Endothelial cell of umbilical vein (primary cell): Measurements from ENCODE around the gene COL1A2. TPM values are rescaled to one million over a fixed set of nuclear protein-coding genes. Genes with fewer than 3 reads are reported as not detected.

Experiments used
- BruUV-seq: library from RNA; stranded (reverse); fragments of 400-500 nt; replicated peaks from 2 replicates; lab custom pipeline; 2021; lab: Mats Ljungman, UMichigan
- CTCF ChIA-PET: fragments of 300-600, 350-600 bp; sonication (Branson Sonifier 250); formaldehyde crosslinking; loops from one replicate; lab custom pipeline; 2021; ENCODE audit warnings: antibody characterized with exemption, inconsistent platforms; lab: Charles Lee
- POLR2A ChIA-PET: fragments of 300-600, 350-600 bp; sonication (Branson Sonifier 250); formaldehyde crosslinking; loops from one replicate; lab custom pipeline; 2021; ENCODE audit warnings: antibody characterized with exemption, inconsistent platforms; lab: Charles Lee
- DNase-seq: peaks from one replicate; pipeline ENCODE4 v3.0.0-alpha.2; 2011; ENCODE audit warnings: low read depth, low spot score
- FAIRE-seq: peaks from 2 replicates; lab custom pipeline; 2011; peaks lifted over from hg19 to GRCh38; lab: Jason Lieb, UNC
- H2AFZ ChIP-seq: 2 replicates; pipeline ENCODE4 v1.6.0; 2012; ENCODE audit warnings: low read depth, low read length, control low read depth, inconsistent platforms
- H3K27ac ChIP-seq: 2 replicates; pipeline ENCODE4 v1.5.1; 2011; ENCODE audit warnings: low read depth, mild to moderate bottlenecking, control low read depth, low read length, moderate library complexity; ENCODE audit not compliant: insufficient read depth
- H3K27me3 ChIP-seq, 2 experiments: 2 replicates each; pipeline versions ENCODE4 v1.6.0 to v1.6.1; 2011; ENCODE audit warnings: low read length in 2 of 2, mixed read lengths in 1 of 2; ENCODE audit not compliant: control insufficient read depth in 2 of 2, insufficient read depth in 2 of 2
- H3K36me3 ChIP-seq, 2 experiments: 2 replicates in 1 of 2; 3 replicates in 1 of 2; pipeline ENCODE4 v1.5.1; 2011; ENCODE audit warnings: low read length in 2 of 2, mild to moderate bottlenecking in 1 of 2, moderate library complexity in 1 of 2; ENCODE audit not compliant: control insufficient read depth in 2 of 2, insufficient read depth in 2 of 2; ENCODE audit errors: extremely low read depth in 1 of 2
- H3K4me1 ChIP-seq: 3 replicates; pipeline ENCODE4 v1.5.1; 2011; ENCODE audit warnings: mild to moderate bottlenecking, low read length; ENCODE audit not compliant: control insufficient read depth, insufficient read depth; ENCODE audit errors: extremely low read depth
- H3K4me2 ChIP-seq: 2 replicates; pipeline ENCODE4 v1.6.1; 2011; ENCODE audit warnings: low read length, control low read depth, mixed read lengths; ENCODE audit not compliant: insufficient read depth
- H3K4me3 ChIP-seq, 3 experiments: fragments of 200-600 bp in 1 of 3; sonication (generic), shearing (Covaris generic) in 1 of 3; replicated peaks in 1 of 3; 2 replicates each; pipeline ENCODE4 v1.5.1; 2011 to 2016; ENCODE audit warnings: control low read depth in 3 of 3, low read length in 3 of 3, mild to moderate bottlenecking in 2 of 3, inconsistent platforms in 1 of 3, low read depth in 1 of 3, moderate library complexity in 1 of 3; ENCODE audit not compliant: insufficient read depth in 1 of 3
- H3K79me2 ChIP-seq: 2 replicates; pipeline ENCODE4 v1.6.0; 2012; ENCODE audit warnings: low read length, inconsistent platforms; ENCODE audit not compliant: control insufficient read depth, insufficient read depth
- H3K9ac ChIP-seq: replicated peaks from 2 replicates; pipeline ENCODE3; 2011; ENCODE audit warnings: low read length, control low read depth; ENCODE audit not compliant: insufficient read depth; ENCODE audit errors: extremely low read depth
- H3K9me1 ChIP-seq: replicated peaks from 3 replicates; pipeline ENCODE4 v1.6.0; 2011; ENCODE audit warnings: mild to moderate bottlenecking, low read length; ENCODE audit not compliant: control insufficient read depth, insufficient read depth; ENCODE audit errors: extremely low read depth
- H3K9me3 ChIP-seq: replicated peaks from 2 replicates; pipeline ENCODE4 v1.5.1; 2012; ENCODE audit warnings: low read length, inconsistent platforms; ENCODE audit not compliant: control insufficient read depth, insufficient read depth
- H4K20me1 ChIP-seq: replicated peaks from 2 replicates; pipeline ENCODE3; 2011; ENCODE audit warnings: mild to moderate bottlenecking, low read length; ENCODE audit not compliant: control insufficient read depth, insufficient read depth; ENCODE audit errors: extremely low read depth
- CTCF ChIP-seq, 2 donors: IDR thresholded peaks; 1 replicate in 1 of 2; 2 replicates in 1 of 2; pipeline ENCODE4 v1.5.1; 2011; ENCODE audit warnings: low read length in 2 of 2, mild to moderate bottlenecking in 2 of 2, moderate library complexity in 2 of 2, control low read depth in 1 of 2, inconsistent platforms in 1 of 2, low read depth in 1 of 2; ENCODE audit not compliant: insufficient read depth in 1 of 2; ENCODE audit errors: extremely low read depth in 1 of 2
- EZH2 ChIP-seq: IDR thresholded peaks from 2 replicates; pipeline ENCODE4 v1.6.1; 2012; ENCODE audit warnings: borderline replicate concordance, low read depth, mild to moderate bottlenecking, moderate library complexity, low read length, inconsistent platforms; ENCODE audit not compliant: severe bottlenecking
- FOS ChIP-seq: IDR thresholded peaks from 2 replicates; pipeline ENCODE4 v1.6.1; 2011; ENCODE audit warnings: mild to moderate bottlenecking, low read length, moderate library complexity, borderline replicate concordance; ENCODE audit not compliant: insufficient read depth
- GATA2 ChIP-seq: IDR thresholded peaks from 2 replicates; pipeline ENCODE4 v1.7.0; 2011; ENCODE audit warnings: low read depth, mild to moderate bottlenecking, moderate library complexity, mixed read lengths, low read length; ENCODE audit not compliant: insufficient read length, insufficient read depth
- JUN ChIP-seq: IDR thresholded peaks from 2 replicates; pipeline ENCODE4 v1.6.1; 2011; ENCODE audit warnings: borderline replicate concordance, low read depth; ENCODE audit not compliant: insufficient read length, insufficient read depth
- MAX ChIP-seq: IDR thresholded peaks from 2 replicates; pipeline ENCODE4 v1.6.1; 2011; ENCODE audit not compliant: insufficient read depth, insufficient read length
- MYC ChIP-seq: IDR thresholded peaks from one replicate; pipeline ENCODE4 v1.6.1; 2011; ENCODE audit warnings: mild to moderate bottlenecking, low read depth, low read length
- POLR2A ChIP-seq: IDR thresholded peaks from 2 replicates; pipeline ENCODE4 v1.6.1; 2012; ENCODE audit warnings: low read depth, mild to moderate bottlenecking, control low read depth, low read length
- POLR2AphosphoS5 ChIP-seq: IDR thresholded peaks from 2 replicates; pipeline ENCODE4 v1.6.1; 2012; ENCODE audit warnings: low read depth, mild to moderate bottlenecking, control low read depth, low read length, moderate library complexity; ENCODE audit not compliant: insufficient read depth
- dilution Hi-C: fragments of 300-500 bp; cut with MboI; formaldehyde crosslinking; loops from one replicate; pipeline ENCODE4 v1.15.0; 2019; ENCODE audit warnings: low sequenced_read_pairs; ENCODE audit not compliant: extremely low pct_ligation_motif_present
- intact Hi-C: fragments of 100-400 bp; cut with micrococcal nuclease; formaldehyde crosslinking; loops from one replicate; pipeline ENCODE4 v1.10.0; 2022
- polyA plus RNA-seq, 4 experiments: library from polyadenylated mRNA; depleted of rRNA in 3 of 4; stranded (reverse) in 3 of 4; unstranded in 1 of 4; fragments of >200 nt; gene quantifications; 2 replicates each; pipeline versions ENCODE4 v1.2.1 to v1.2.3, GENCODE V29; 2011 to 2012; ENCODE audit warnings: missing spikeins in 1 of 4
- total RNA-seq: library from RNA; stranded (reverse); gene quantifications from 2 replicates; pipeline ENCODE4 v1.2.3, GENCODE V29; 2021

COL1A2 gene
- total and polyA plus RNA-seq, 2 donors (not counting 3 experiments of a cell fraction or from before 2014, with no cell fraction given): 28.9 to 40.8 TPM

- no peak for DNase-seq
- Histone ChIP-seq H3K4me2 (no peak overlapping the region), H3K4me1 (no peaks in the 10 kb centered on the region), H3K4me3 (no peak overlapping the region), H3K79me2 (no peaks in the 10 kb centered on the region), H2AFZ (no peak overlapping the region), H3K9ac (no peak overlapping the region), H3K27ac (no peak overlapping the region), H3K27me3 (no peaks in the 10 kb centered on the region), H3K36me3 (no peaks in the 10 kb centered on the region), H3K9me3 (no peaks in the 10 kb centered on the region), H3K9me1 (no peaks in the 10 kb centered on the region), H4K20me1 (no peaks in the 10 kb centered on the region)
- POLR2A ChIA-PET: no interaction called here
- intact Hi-C loops (no loop called here), dilution Hi-C loops (no loop called here)
- CTCF ChIA-PET: interaction anchor here (0.6 to 1.0 kb wide), 2 partner anchors 1115 to 1728 kb away, joined by 3 read pairs; no protein-coding TSS in a partner anchor
- TF ChIP-seq CTCF (IDR thresholded peaks at IDR 0.05; ENCODE audit: extremely low read depth in 1 of 2, insufficient read depth in 1 of 2, low read depth in 1 of 2, low read length in 2 of 2) (no peak), MYC (no peak), JUN (no peak), MAX (no peak)
- no TSS peak for BruUV-seq
- no peak for FAIRE-seq
Observed at GRCh38 chr7:94360926-94361325, 33.8 kb upstream of the COL1A2 start.

- DNase-seq: no peak
- ChIA-PET CTCF (no interaction called here), POLR2A (no interaction called here)
- Histone ChIP-seq H3K79me2 (no peaks in the 10 kb centered on the region), H4K20me1 (no peaks in the 10 kb centered on the region), H3K27ac (no peak overlapping the region), H3K9me3 (no peaks in the 10 kb centered on the region), H3K4me1 (no peaks in the 10 kb centered on the region), H3K36me3 (no peaks in the 10 kb centered on the region), H3K9me1 (no peaks in the 10 kb centered on the region), H2AFZ (no peak overlapping the region), H3K9ac (no peak overlapping the region), H3K4me2 (no peak overlapping the region), H3K27me3 (no peaks in the 10 kb centered on the region), H3K4me3 (no peak overlapping the region)
- FAIRE-seq: no peak
- BruUV-seq: no TSS peak
- intact Hi-C loops: no loop called here
- dilution Hi-C loops: no loop called here
- no peak for TF ChIP-seq POLR2AphosphoS5
- TF ChIP-seq MAX: no peak
- TF ChIP-seq POLR2A: no peak
- TF ChIP-seq MYC: no peak
- TF ChIP-seq EZH2: no peak
- no peak for TF ChIP-seq JUN
- no peak for TF ChIP-seq GATA2
- TF ChIP-seq FOS: no peak
- TF ChIP-seq CTCF (IDR thresholded peaks at IDR 0.05; ENCODE audit: extremely low read depth in 1 of 2, insufficient read depth in 1 of 2, low read depth in 1 of 2, low read length in 2 of 2): no peak
Observed at GRCh38 chr7:94362276-94362675, 32.4 kb upstream of the COL1A2 start.
